Astrocyte (in vitro differentiated cells and primary cell): Measurements from ENCODE around the gene CABP2. TPM values are rescaled to one million over a fixed set of nuclear protein-coding genes. Genes with fewer than 3 reads are reported as not detected.
A peak's percentile ranks its signal among the peaks of the same experiment; 100 is the strongest.

Source experiments
- DNase-seq: peaks from one replicate; pipeline ENCODE4 v3.0.0-alpha.2; 2010; ENCODE audit warnings: low read depth
- FAIRE-seq: peaks from 2 replicates; lab custom pipeline; 2011; peaks lifted over from hg19 to GRCh38; lab: Jason Lieb, UNC
- H2AFZ ChIP-seq: 2 replicates; pipeline ENCODE4 v1.6.0; 2012; ENCODE audit warnings: low read depth, low read length, inconsistent platforms
- H3K27ac ChIP-seq: 2 replicates; pipeline ENCODE4 v1.5.1; 2011; ENCODE audit warnings: low read depth, low read length, inconsistent platforms
- H3K27me3 ChIP-seq: 2 replicates; pipeline ENCODE4 v1.6.0; 2011; ENCODE audit warnings: low read length, inconsistent platforms; ENCODE audit not compliant: insufficient read depth
- H3K36me3 ChIP-seq: 2 replicates; pipeline ENCODE4 v1.5.1; 2011; ENCODE audit warnings: low read length, inconsistent platforms; ENCODE audit not compliant: insufficient read depth
- H3K4me1 ChIP-seq: 2 replicates; pipeline ENCODE4 v1.5.1; 2011; ENCODE audit warnings: low read length, inconsistent platforms; ENCODE audit not compliant: insufficient read depth
- H3K4me2 ChIP-seq: 2 replicates; pipeline ENCODE4 v1.6.0; 2012; ENCODE audit warnings: low read length, inconsistent platforms
- H3K4me3 ChIP-seq: 2 replicates; pipeline ENCODE4 v1.5.1; 2011; ENCODE audit warnings: low read depth, mild to moderate bottlenecking, low read length, inconsistent platforms; ENCODE audit not compliant: insufficient read depth
- H3K79me2 ChIP-seq: 2 replicates; pipeline ENCODE4 v1.6.0; 2012; ENCODE audit warnings: mild to moderate bottlenecking, low read length, inconsistent platforms; ENCODE audit not compliant: insufficient read depth
- H3K9ac ChIP-seq: 2 replicates; pipeline ENCODE4 v1.6.0; 2012; ENCODE audit warnings: mild to moderate bottlenecking, low read length, inconsistent platforms
- H3K9me3 ChIP-seq: 2 replicates; pipeline ENCODE4 v1.5.1; 2012; ENCODE audit warnings: low read depth, mild to moderate bottlenecking, low read length, inconsistent platforms; ENCODE audit not compliant: insufficient read depth
- H4K20me1 ChIP-seq: 2 replicates; pipeline ENCODE4 v1.6.0; 2012; ENCODE audit warnings: low read length, inconsistent platforms; ENCODE audit not compliant: insufficient read depth
- H3K27ac Mint-ChIP-seq: one replicate; pipeline ENCODE4 v1.8.0; 2021; ENCODE audit warnings: mild to moderate bottlenecking, mixed read lengths; ENCODE audit not compliant: unreplicated experiment
- H3K27me3 Mint-ChIP-seq: one replicate; pipeline ENCODE4 v1.8.0; 2021; ENCODE audit warnings: low read depth, mixed read lengths; ENCODE audit not compliant: unreplicated experiment
- H3K36me3 Mint-ChIP-seq: one replicate; pipeline ENCODE4 v1.8.0; 2021; ENCODE audit warnings: low read depth, mixed read lengths; ENCODE audit not compliant: unreplicated experiment
- H3K4me1 Mint-ChIP-seq: one replicate; pipeline ENCODE4 v1.8.0; 2021; ENCODE audit warnings: low read depth, mixed read lengths; ENCODE audit not compliant: unreplicated experiment
- H3K4me3 Mint-ChIP-seq: one replicate; pipeline ENCODE4 v1.8.0; 2021; ENCODE audit warnings: mild to moderate bottlenecking, moderate library complexity, mixed read lengths; ENCODE audit not compliant: unreplicated experiment
- H3K9me3 Mint-ChIP-seq: one replicate; pipeline ENCODE4 v1.8.0; 2021; ENCODE audit warnings: mild to moderate bottlenecking, mixed read lengths; ENCODE audit not compliant: unreplicated experiment
- EZH2 ChIP-seq: IDR thresholded peaks from 2 replicates; pipeline ENCODE4 v1.6.1; 2012; ENCODE audit warnings: mild to moderate bottlenecking, low read length, inconsistent platforms; ENCODE audit not compliant: insufficient read depth
- total RNA-seq: library from RNA; stranded (reverse); gene quantifications from 2 replicates; pipeline ENCODE4 v1.2.1, GENCODE V29; 2021
- TF ChIP-seq, protein P1 (sequence below): IDR thresholded peaks from 2 replicates; pipeline ENCODE4 v1.5.1; 2011; ENCODE audit warnings: low read depth, mild to moderate bottlenecking, inconsistent platforms, low read length, moderate library complexity; ENCODE audit not compliant: insufficient read depth

The CABP2 gene
- total RNA-seq, 1 donor from 2014 or later, result not detected

DNA sequence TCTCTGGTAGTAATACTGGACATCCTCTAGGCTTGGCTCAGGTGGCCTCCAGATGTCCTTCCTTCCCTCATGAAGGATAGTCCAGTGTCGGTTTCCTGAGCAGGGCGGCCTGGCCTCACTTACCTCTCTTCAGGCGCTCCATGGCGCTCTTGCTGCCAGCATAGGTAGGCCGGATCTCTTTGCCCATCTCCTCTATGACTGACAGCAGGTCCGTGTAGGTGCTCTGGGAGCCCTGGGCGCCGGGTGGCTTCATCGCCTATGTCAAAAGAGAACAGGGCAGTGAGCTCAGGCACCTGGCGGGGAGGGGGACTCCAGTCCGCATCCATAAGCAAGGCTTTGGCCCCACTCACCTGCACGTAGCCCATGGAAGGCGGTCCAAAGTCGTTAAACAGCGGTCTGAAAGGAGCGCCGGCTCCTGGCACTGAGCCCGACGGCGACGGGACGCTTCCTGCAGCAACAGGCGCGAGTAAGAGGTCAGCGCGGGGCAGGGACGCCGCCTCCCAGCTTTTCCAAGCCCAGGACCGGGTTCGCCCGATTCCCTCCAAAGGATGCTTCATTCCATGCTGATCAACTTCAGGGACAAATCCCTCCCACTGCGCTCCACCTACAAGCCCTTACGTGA lies 15.9 kb downstream of the CABP2 start:
- Histone ChIP-seq H3K4me1 (peaks cover 40% of the 10 kb centered on the region), H3K9ac (peak overlapping the region; percentile 94), H3K79me2 (peaks cover 32% of the 10 kb centered on the region), H3K36me3 (no peaks in the 10 kb centered on the region), H2AFZ (peak overlapping the region; percentile 78), H3K27ac (peak overlapping the region; percentile 55), H4K20me1 (peaks cover 34% of the 10 kb centered on the region), H3K27me3 (no peaks in the 10 kb centered on the region), H3K9me3 (no peaks in the 10 kb centered on the region), H3K4me3 (peak overlapping the region; percentile 76), H3K4me2 (peak overlapping the region; percentile 87)
- TF ChIP-seq, protein P1, sequence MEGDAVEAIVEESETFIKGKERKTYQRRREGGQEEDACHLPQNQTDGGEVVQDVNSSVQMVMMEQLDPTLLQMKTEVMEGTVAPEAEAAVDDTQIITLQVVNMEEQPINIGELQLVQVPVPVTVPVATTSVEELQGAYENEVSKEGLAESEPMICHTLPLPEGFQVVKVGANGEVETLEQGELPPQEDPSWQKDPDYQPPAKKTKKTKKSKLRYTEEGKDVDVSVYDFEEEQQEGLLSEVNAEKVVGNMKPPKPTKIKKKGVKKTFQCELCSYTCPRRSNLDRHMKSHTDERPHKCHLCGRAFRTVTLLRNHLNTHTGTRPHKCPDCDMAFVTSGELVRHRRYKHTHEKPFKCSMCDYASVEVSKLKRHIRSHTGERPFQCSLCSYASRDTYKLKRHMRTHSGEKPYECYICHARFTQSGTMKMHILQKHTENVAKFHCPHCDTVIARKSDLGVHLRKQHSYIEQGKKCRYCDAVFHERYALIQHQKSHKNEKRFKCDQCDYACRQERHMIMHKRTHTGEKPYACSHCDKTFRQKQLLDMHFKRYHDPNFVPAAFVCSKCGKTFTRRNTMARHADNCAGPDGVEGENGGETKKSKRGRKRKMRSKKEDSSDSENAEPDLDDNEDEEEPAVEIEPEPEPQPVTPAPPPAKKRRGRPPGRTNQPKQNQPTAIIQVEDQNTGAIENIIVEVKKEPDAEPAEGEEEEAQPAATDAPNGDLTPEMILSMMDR, result no peak
- TF ChIP-seq EZH2, result no peak
- no peaks in the 10 kb centered on the region for H3K9me3 Mint-ChIP-seq
- no peaks in the 10 kb centered on the region for H3K36me3 Mint-ChIP-seq
- H3K27me3 Mint-ChIP-seq, result peaks cover 7% of the 10 kb centered on the region
- DNase-seq (no peak), FAIRE-seq (no peak)
- H3K27ac Mint-ChIP-seq, result peak overlapping the region; percentile 77
- H3K4me3 Mint-ChIP-seq, result peak overlapping the region; percentile 85
- H3K4me1 Mint-ChIP-seq, result peaks cover 11% of the 10 kb centered on the region

GRCh38 chr11:67506426-67507051 lies 16.7 kb downstream of the CABP2 start:
- Histone ChIP-seq H2AFZ (no peak overlapping the region), H3K79me2 (peaks cover 32% of the 10 kb centered on the region), H3K4me3 (peak overlapping the region; percentile 76), H3K36me3 (no peaks in the 10 kb centered on the region), H3K9me3 (no peaks in the 10 kb centered on the region), H3K9ac (peak overlapping the region; percentile 94), H3K4me2 (peak overlapping the region; percentile 87), H4K20me1 (peaks cover 40% of the 10 kb centered on the region), H3K27me3 (no peaks in the 10 kb centered on the region), H3K27ac (peak overlapping the region; percentile 19), H3K4me1 (peaks cover 40% of the 10 kb centered on the region)
- Mint-ChIP-seq H3K36me3 (peaks cover 1% of the 10 kb centered on the region), H3K4me1 (peaks cover 11% of the 10 kb centered on the region), H3K4me3 (peak overlapping the region; percentile 85), H3K27ac (peak overlapping the region; percentile 77), H3K27me3 (peaks cover 5% of the 10 kb centered on the region), H3K9me3 (no peaks in the 10 kb centered on the region)
- no peak for TF ChIP-seq EZH2
- TF ChIP-seq, protein P1, result no peak
- no peak for FAIRE-seq
- no peak for DNase-seq
